ENCODE measurements around the gene UBE2D1. TPM values are rescaled to one million over a fixed set of nuclear protein-coding genes. Genes with fewer than 3 reads are reported as not detected.

UBE2D1 gene
- total RNA-seq, 3 donors from 2014 or later, result 17.2 to 18.4 (median 18.4) TPM

- ATAC-seq, result peak; percentile 30
- Histone ChIP-seq H3K9me3 (no peaks in the 10 kb centered on the region), H3K36me3 (ENCODE audit: low read depth) (no peaks in the 10 kb centered on the region), H3K4me3 (no peak overlapping the region), H3K4me1 (ENCODE audit: low read depth) (peaks cover 7% of the 10 kb centered on the region)
- intact Hi-C loops (cut with DNase I, micrococcal nuclease), result no loop called here
- no peak for DNase-seq
- no peak for TF ChIP-seq CTCF (IDR thresholded peaks at IDR 0.05)
Measured at GRCh38 chr10:58322835-58323209, 12.0 kb upstream of the UBE2D1 start.

GRCh38 chr10:58326967-58327381 is 7.8 kb upstream of the UBE2D1 start:
- peak; percentile 14 for ATAC-seq
- intact Hi-C loops (cut with DNase I, micrococcal nuclease), result no loop called here

GRCh38 chr10:58328233-58328632 is 6.6 kb upstream of the UBE2D1 start:
- no peak overlapping the region for H3K4me3 ChIP-seq
- intact Hi-C loops (cut with DNase I, micrococcal nuclease), result no loop called here
- no peak for ATAC-seq
- no peaks in the 10 kb centered on the region for H3K9me3 ChIP-seq
- H3K4me1 ChIP-seq (ENCODE audit: low read depth), result no peaks in the 10 kb centered on the region
- no peak for DNase-seq
- no peaks in the 10 kb centered on the region for H3K36me3 ChIP-seq (ENCODE audit: low read depth)
- no peak for TF ChIP-seq CTCF (IDR thresholded peaks at IDR 0.05)

More at GRCh38 chr10:58326967-58327381, 7.8 kb upstream of the UBE2D1 start:
- Histone ChIP-seq H3K9me3 (no peaks in the 10 kb centered on the region), H3K4me1 (ENCODE audit: low read depth) (peaks cover 7% of the 10 kb centered on the region), H3K4me3 (no peak overlapping the region), H3K36me3 (ENCODE audit: low read depth) (no peaks in the 10 kb centered on the region)
- TF ChIP-seq CTCF (IDR thresholded peaks at IDR 0.05), result no peak
- peak in 1 of 3 donors; percentile 56 for DNase-seq

GRCh38 chr10:58330431-58330830 is 4.4 kb upstream of the UBE2D1 start:
- no peaks in the 10 kb centered on the region for H3K4me1 ChIP-seq (ENCODE audit: low read depth)
- no peak overlapping the region for H3K4me3 ChIP-seq
- no peaks in the 10 kb centered on the region for H3K36me3 ChIP-seq (ENCODE audit: low read depth)
- no peak for TF ChIP-seq CTCF (IDR thresholded peaks at IDR 0.05)
- no peaks in the 10 kb centered on the region for H3K9me3 ChIP-seq
- intact Hi-C loops (cut with DNase I, micrococcal nuclease), result loop anchor here in 1 of 2 donors (10.0 kb wide), 1 partner anchor 54 kb away; the partner anchor contains the start of gene TFAM
- ATAC-seq (no peak), DNase-seq (no peak)

GRCh38 chr10:58331646-58332045 is 3.2 kb upstream of the UBE2D1 start:
- no peak for TF ChIP-seq CTCF (IDR thresholded peaks at IDR 0.05)
- ATAC-seq, result no peak
- DNase-seq, result no peak
- Histone ChIP-seq H3K4me1 (ENCODE audit: low read depth) (peaks cover 10% of the 10 kb centered on the region), H3K9me3 (no peaks in the 10 kb centered on the region), H3K4me3 (no peak overlapping the region), H3K36me3 (ENCODE audit: low read depth) (no peaks in the 10 kb centered on the region)
- intact Hi-C loops (cut with DNase I, micrococcal nuclease), result loop anchor here in 1 of 2 donors (10.0 kb wide), 1 partner anchor 53 kb away; the partner anchor contains the start of gene TFAM
